Fibroblast of peridontal ligament (primary cell): Measurements from ENCODE around the gene TRPM4.
"Not testable (repeated sequence)": the region's sequence is repeated elsewhere in the genome, so short reads cannot be mapped to it uniquely, and the experiment has no call there.

Experiments
- DNase-seq: peaks from one replicate; pipeline ENCODE4 v3.0.0-alpha.2; 2010; ENCODE audit errors: extremely low read depth

TRPM4 gene

DNA sequence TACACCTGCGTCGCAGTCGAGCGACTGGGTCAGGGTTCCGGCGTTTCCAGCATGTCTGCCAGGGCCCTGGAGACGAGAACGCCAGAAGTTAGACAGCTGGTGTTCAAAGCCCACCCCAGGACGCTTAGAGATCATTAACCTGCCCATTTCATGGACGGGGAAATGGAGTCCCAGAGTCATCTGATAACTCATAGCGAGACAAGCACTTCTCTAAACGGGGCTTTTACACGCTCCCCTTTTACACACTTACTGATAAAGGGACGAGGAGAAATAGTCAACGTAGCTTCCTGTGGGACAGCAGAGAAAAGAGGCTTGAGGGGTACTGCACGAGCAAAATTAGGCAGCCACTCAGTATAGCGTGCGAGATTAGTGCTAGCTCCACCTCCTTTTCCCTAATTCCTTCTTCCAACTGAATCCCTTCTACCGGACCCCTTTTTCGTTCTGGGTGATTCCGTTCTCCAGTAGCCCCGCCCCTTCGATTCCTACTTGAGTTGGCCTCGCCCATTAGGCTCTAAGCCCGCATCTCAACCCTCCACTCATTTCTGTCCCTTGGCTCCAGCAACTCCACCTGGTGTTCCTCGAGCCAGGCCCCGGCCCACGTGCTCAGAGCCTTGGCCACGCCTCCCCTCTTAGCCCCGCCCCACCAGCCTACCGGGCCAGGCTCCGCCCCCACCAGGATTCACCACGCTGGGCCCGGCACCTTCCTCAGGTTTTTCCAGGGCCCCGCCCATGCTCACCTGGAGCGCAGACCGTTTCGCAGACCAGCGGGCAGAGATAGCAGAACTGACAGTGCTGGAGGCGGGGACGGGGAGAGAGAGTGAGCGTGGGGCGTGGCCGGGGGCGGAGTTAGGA is 6.1 kb upstream of the TRPM4 start:
- DNase-seq, result no peak

- DNase-seq, result no peak
Observed at GRCh38 chr19:49152119-49152550, 5.5 kb upstream of the TRPM4 start.

- no peak for DNase-seq
Observed at GRCh38 chr19:49153167-49153809, 4.3 kb upstream of the TRPM4 start.

DNA sequence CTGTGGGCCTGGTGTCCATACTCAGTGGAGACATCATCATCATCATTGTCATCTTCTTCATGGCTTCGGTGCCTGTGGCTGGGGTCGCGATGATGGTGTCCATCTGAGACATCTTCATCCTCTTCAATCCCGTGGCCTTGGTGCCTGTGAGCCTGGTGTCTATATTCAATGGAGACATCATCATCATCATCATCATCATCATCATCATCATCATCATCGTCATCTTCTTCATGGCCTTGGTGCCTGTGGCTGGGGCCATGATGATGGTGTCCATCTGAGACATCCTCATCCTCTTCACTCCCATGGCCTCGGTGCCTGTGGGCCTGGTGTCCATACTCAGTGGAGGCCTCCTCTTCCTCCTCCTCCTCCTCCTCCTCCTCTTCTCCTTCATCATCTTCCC is 3.3 kb upstream of the TRPM4 start:
- no peak for DNase-seq

DNA sequence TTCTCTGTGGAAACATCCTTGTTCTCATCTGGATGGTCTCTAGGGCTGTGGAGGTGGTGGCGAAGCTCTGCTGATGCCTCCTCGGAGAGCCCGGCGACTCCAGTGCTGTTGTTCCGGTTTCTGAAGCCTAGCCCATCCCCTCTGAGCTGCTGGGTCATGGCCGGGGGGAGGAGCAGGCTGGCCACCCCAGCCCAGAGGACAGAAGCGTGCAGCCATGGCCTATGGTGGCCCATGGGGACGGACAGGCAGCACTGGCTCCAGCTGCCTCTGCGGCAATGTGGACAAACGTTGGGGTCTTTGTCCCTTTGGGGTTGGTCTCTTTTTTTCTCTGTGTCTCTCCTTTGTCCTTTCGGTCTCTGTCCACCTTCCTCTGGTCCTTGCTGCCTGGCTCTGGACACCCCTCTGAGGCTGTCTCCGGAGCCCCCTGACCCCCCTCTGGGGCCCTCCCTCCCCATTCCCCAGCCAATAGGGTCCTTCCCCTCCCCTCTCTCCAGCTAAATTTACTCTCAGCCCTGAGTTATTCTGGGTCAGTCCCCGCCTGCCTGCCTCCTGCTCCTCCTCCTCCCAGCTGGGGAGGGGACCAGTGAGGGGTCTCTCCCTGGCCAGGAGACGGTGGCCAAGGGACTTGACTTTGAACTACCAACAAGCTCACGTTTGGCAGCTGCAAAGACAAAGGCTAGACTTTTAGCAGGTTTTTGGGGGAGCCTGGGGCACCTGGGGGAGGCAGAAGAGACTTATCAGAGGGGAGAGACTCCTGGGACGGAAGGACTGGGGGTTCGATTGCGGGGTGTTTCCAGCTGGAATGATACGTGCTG is 2.4 kb upstream of the TRPM4 start, which contains the start of gene HRC:
Gene HRC, minus strand, starts transcription at position 392 of the 815 bp plus-strand sequence. Its CDS starts 159 bp downstream, at position 233.
- no peak for DNase-seq

DNA sequence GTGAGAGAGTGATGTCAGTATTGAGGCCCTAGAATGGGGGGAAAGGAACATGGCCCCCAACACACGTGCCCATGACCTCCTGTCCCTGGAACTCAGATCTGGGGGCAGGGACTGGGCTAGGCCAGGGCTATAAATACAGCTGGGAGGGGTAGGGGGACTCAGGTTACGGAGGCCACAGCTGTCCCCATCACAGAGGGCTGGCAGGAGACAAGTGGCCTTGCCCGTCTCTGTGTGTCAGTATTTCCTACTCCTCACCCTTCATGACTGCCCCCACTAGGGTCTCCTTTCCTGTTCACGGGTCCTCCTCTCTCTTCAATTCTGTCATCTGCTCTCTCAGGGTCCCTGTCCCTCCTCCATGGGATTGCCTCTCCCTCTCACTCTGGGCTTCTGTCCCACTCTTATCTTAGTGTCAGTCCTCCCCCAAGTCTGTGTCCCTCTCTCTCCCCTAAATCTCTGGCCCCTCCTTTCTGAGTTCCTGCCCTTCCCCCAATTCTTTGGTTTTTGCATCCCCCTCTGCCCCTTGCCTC is 1.7 kb upstream of the TRPM4 start:
- no peak for DNase-seq

GRCh38 chr19:49160450-49161189 is 3.0 kb downstream of the TRPM4 start:
- no peak for DNase-seq

DNA sequence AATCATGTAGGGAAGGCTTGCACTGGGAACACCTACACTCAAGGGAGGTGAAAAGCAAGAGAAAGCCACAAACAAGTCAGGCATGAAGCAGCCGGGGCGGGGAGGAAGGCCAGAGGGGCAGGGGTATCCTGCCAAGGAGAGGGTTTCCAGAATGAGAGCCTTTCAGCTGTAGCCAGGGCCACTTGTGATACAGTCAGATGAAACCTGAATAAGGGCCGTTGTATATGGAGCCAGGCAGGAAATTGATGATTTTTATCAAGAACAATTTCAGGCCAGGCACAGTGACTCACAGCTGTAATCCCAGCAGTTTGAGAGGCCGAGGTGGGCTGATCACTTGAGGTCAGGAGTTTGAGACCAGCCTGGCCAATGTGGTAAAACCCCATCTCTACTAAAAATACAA is 4.4 kb downstream of the TRPM4 start:
- DNase-seq, result peak; percentile 20

DNA sequence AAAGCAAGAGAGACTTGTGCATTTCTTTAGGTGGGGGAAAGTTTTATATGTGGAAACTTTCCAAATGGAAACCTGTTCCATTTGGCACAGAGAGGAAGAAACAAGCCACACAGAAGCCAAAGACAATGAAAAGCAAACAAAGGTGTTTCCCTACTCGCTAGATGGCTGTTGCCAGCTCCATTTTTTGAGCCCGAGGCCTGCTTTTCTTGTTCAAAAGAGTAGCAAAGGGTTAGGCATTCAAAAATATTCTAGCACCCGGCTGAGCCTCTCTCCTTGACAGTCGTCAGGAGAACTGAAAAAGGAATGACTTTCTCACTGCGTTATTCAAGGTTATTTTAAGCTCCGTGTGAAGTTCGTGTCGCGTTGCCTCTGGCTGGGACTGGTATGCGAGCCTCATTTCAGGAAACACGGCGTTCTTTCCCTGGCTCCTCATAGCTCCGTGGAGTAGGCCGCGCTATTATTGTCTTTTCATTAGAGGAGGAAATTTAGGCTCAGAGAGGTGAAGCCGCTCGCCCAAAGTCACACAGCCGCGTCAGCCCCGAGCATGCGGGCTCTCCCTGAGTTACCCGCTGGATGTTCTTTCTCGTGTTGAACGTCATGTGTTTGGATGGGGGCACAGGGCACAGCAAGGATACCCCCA is 7.6 kb downstream of the TRPM4 start:
- DNase-seq, result no peak

- DNase-seq, result no peak
Observed at GRCh38 chr19:49165865-49166301, 8.3 kb downstream of the TRPM4 start.

DNA sequence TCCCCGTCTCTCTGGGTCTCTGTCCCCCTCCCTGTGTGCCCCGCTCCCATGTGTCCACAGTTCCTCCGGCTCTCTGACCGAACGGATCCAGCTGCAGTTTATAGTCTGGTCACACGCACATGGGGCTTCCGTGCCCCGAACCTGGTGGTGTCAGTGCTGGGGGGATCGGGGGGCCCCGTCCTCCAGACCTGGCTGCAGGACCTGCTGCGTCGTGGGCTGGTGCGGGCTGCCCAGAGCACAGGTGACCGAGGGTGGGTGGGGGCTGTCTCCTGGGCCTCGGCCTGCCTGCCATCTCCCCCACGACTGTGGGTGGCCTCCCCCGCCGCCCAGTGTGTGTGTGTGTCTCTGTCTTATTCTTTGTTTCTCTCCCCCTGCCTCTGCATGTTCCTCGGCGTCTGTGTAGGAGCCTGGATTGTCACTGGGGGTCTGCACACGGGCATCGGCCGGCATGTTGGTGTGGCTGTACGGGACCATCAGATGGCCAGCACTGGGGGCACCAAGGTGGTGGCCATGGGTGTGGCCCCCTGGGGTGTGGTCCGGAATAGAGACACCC is 10.3 kb downstream of the TRPM4 start:
- DNase-seq, result no peak

GRCh38 chr19:49168421-49168820 is 10.8 kb downstream of the TRPM4 start:
- DNase-seq, result no peak

GRCh38 chr19:49173198-49173597 is 15.6 kb downstream of the TRPM4 start:
- no peak for DNase-seq

GRCh38 chr19:49180659-49181058 is 23.1 kb downstream of the TRPM4 start:
- no peak for DNase-seq

DNA sequence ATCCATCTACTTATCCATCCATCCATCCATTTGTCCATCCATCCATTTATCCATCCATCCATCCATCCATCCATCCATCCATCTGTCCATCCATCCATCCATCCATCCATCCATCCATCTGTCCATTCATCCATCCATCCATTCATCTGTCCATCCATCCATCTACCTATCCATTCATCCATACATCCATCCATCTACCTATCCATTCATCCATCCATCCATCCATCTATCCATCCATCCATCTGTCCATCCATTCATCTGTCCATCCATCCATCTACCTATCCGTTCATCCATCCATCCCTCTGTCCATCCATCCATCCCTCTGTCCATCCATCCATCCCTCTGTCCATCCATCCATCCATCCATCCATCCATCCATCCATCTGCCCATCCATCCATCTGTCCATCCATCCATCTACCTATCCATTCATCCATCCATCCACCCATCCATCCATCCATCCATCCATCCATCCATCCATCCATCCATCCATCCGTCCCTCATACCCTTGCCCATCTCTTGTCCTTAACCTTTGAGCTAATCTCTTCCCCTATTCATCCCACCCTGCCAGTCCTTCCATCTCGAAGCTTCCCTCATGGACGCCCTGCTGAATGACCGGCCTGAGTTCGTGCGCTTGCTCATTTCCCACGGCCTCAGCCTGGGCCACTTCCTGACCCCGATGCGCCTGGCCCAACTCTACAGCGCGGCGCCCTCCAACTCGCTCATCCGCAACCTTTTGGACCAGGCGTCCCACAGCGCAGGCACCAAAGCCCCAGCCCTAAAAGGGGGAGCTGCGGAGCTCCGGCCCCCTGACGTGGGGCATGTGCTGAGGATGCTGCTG is 24.6 kb downstream of the TRPM4 start:
- not testable (repeated sequence) for DNase-seq

DNA sequence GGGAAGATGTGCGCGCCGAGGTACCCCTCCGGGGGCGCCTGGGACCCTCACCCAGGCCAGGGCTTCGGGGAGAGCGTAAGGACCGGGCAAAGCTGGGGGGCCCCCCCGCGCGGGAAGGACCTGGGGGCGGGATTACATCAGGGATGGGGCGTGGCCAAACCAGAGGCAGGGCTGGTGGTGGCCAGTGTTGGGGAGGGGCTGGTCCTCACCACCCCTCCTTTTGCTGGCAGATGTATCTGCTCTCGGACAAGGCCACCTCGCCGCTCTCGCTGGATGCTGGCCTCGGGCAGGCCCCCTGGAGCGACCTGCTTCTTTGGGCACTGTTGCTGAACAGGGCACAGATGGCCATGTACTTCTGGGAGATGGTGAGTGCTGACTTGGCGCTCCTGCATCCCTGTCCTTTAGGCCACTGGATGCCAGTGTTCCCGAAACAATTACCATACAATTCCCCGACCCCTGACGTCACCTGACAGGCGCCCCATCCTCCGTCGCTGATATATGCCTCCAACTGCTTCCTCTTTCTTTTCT is 25.3 kb downstream of the TRPM4 start:
- no peak for DNase-seq

- DNase-seq, result no peak
Observed at GRCh38 chr19:49186108-49186507, 28.5 kb downstream of the TRPM4 start.

DNA sequence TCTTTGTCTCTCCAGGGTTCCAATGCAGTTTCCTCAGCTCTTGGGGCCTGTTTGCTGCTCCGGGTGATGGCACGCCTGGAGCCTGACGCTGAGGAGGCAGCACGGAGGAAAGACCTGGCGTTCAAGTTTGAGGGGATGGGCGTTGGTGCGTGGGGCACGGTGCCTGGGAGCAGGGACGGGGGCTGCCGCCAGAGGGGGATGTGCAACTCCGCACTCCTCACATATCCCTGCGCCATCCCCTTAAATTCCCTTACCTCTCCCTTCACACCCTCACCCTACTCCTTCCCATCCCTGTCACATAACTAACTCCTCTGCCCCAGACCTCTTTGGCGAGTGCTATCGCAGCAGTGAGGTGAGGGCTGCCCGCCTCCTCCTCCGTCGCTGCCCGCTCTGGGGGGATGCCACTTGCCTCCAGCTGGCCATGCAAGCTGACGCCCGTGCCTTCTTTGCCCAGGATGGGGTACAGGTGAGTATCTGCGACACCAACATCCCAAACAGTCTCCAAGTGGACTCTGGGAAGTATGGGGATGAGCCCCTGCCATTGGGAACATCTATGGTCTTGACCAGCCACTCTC is 31.1 kb downstream of the TRPM4 start:
- DNase-seq, result no peak

DNA sequence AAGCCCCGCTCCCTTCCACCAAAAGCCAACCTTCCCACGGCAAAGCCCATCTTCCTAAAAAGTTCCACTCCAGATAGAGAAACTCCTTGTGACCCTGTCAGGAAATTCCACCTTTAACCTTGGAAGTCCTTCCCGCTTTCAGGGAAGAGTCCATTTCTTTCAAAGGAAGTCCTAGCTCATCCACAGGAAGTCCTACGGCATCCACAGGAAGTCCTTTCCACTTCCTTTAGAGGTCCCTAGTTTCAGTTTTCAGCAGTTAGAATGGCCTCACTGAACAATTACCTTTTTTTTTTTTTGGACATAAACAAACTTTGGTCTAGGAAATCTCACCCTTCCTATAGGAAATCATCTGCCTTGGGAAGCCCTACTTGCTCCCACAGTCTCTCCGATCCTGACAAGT is 31.7 kb downstream of the TRPM4 start:
- no peak for DNase-seq
